Hepatocyte (in vitro differentiated cells): Measurements from ENCODE around the gene STARD10. TPM values are rescaled to one million over a fixed set of nuclear protein-coding genes. Genes with fewer than 3 reads are reported as not detected.

Experiments used
- DNase-seq: peaks from one replicate; pipeline ENCODE4 v3.0.0-alpha.2; 2016; ENCODE audit warnings: low spot score
- H2AFZ ChIP-seq: fragments of 200-600 bp; sonication (generic); 2 replicates; pipeline ENCODE4 v1.6.0; 2016; ENCODE audit warnings: antibody characterized with exemption, mild to moderate bottlenecking
- H3K27ac ChIP-seq: fragments of 200-600 bp; sonication (generic); 2 replicates; pipeline ENCODE4 v1.5.1; 2016; ENCODE audit warnings: mild to moderate bottlenecking
- H3K27me3 ChIP-seq: fragments of 200-600 bp; sonication (generic); 2 replicates; pipeline ENCODE4 v1.6.1; 2016
- H3K36me3 ChIP-seq: fragments of 200-600 bp; sonication (generic); replicated peaks from 2 replicates; pipeline ENCODE4 v1.5.1; 2016; ENCODE audit warnings: low read depth; ENCODE audit not compliant: insufficient read depth
- H3K4me1 ChIP-seq: fragments of 200-600 bp; sonication (generic); 2 replicates; pipeline ENCODE4 v1.5.1; 2016; ENCODE audit warnings: mild to moderate bottlenecking, moderate library complexity; ENCODE audit not compliant: insufficient read depth
- H3K4me2 ChIP-seq: fragments of 200-600 bp; sonication (generic); 2 replicates; pipeline ENCODE4 v1.6.0; 2016
- H3K4me3 ChIP-seq: fragments of 200-600 bp; sonication (generic); 2 replicates; pipeline ENCODE4 v1.5.1; 2016; ENCODE audit warnings: mild to moderate bottlenecking
- H3K79me2 ChIP-seq: fragments of 200-600 bp; sonication (generic); 2 replicates; pipeline ENCODE4 v1.6.0; 2017; ENCODE audit warnings: mild to moderate bottlenecking
- H3K9me2 ChIP-seq: fragments of 200-600 bp; sonication (generic); replicated peaks from 2 replicates; pipeline ENCODE4 v1.6.0; 2017; ENCODE audit warnings: mild to moderate bottlenecking; ENCODE audit not compliant: insufficient read depth
- H3K9me3 ChIP-seq: fragments of 200-600 bp; sonication (generic); 2 replicates; pipeline ENCODE4 v1.5.1; 2016; ENCODE audit warnings: low read depth, mild to moderate bottlenecking
- H4K20me1 ChIP-seq: fragments of 200-600 bp; sonication (generic); 2 replicates; pipeline ENCODE4 v1.6.0; 2016; ENCODE audit warnings: mild to moderate bottlenecking; ENCODE audit not compliant: insufficient read depth, poor library complexity, severe bottlenecking
- CTCF ChIP-seq: fragments of 200-600 bp; sonication (generic); IDR thresholded peaks from 2 replicates; pipeline ENCODE4 v1.5.1; 2016; ENCODE audit warnings: antibody characterized with exemption, mild to moderate bottlenecking; ENCODE audit not compliant: poor library complexity
- EZH2 ChIP-seq: fragments of 200-600 bp; sonication (generic); IDR thresholded peaks from 2 replicates; pipeline ENCODE4 v1.6.1; 2016; ENCODE audit warnings: antibody characterized with exemption, mild to moderate bottlenecking, borderline replicate concordance
- EZH2phosphoT487 ChIP-seq: fragments of 200-600 bp; sonication (generic); IDR thresholded peaks from one replicate; pipeline ENCODE4 v1.6.1; 2018; ENCODE audit warnings: antibody characterized with exemption, mild to moderate bottlenecking, low read depth, moderate library complexity; ENCODE audit not compliant: unreplicated experiment, severe bottlenecking
- WGBS: methylation state at CpG from one replicate; pipeline ENCODE4 v1.1.6; 2016; ENCODE audit warnings: low lambda C conversion rate; ENCODE audit errors: missing lambda C conversion rate; 5-methylcytosine and 5-hydroxymethylcytosine counted together
- polyA plus RNA-seq: library from polyadenylated mRNA; unstranded; fragments of >200 nt; fragmentation: Nextera tagmentation; extraction: Ambion mirVana; gene quantifications from 2 replicates; pipeline ENCODE4 v1.2.1, GENCODE V29; 2016
- total RNA-seq: library from RNA; depleted of rRNA; stranded (reverse); fragments of >200 nt; gene quantifications from 2 replicates; pipeline ENCODE4 v1.2.3, GENCODE V29; 2014

The STARD10 gene
- total and polyA plus RNA-seq, 2 experiments from 2014 or later: 290 to 686 TPM

- DNase-seq: no peak
- no peak overlapping the region for H3K4me2 ChIP-seq
- H3K4me1 ChIP-seq: peaks cover 29% of the 10 kb centered on the region
- WGBS: 98% methylated on average over 2 of the region's 2 CpGs
- no peaks in the 10 kb centered on the region for H3K27me3 ChIP-seq
- no peaks in the 10 kb centered on the region for H3K9me2 ChIP-seq
- no peak overlapping the region for H3K27ac ChIP-seq
- H4K20me1 ChIP-seq: no peaks in the 10 kb centered on the region
- no peak overlapping the region for H2AFZ ChIP-seq
- no peak overlapping the region for H3K4me3 ChIP-seq
- H3K9me3 ChIP-seq: no peaks in the 10 kb centered on the region
- no peak for TF ChIP-seq EZH2
- TF ChIP-seq EZH2phosphoT487: no peak
- TF ChIP-seq CTCF: no peak
- H3K36me3 ChIP-seq: no peaks in the 10 kb centered on the region
- peaks cover 75% of the 10 kb centered on the region for H3K79me2 ChIP-seq
Measured at GRCh38 chr11:72740060-72740424, 53.8 kb downstream of the STARD10 start.

GRCh38 chr11:72739240-72740059, 54.4 kb downstream of the STARD10 start:
- no peak overlapping the region for H2AFZ ChIP-seq
- peaks cover 75% of the 10 kb centered on the region for H3K79me2 ChIP-seq
- WGBS: 85% methylated on average over 10 of the region's 10 CpGs
- H4K20me1 ChIP-seq: no peaks in the 10 kb centered on the region
- peaks cover 25% of the 10 kb centered on the region for H3K4me1 ChIP-seq
- DNase-seq: no peak
- H3K4me2 ChIP-seq: no peak overlapping the region
- no peak overlapping the region for H3K4me3 ChIP-seq
- H3K27ac ChIP-seq: no peak overlapping the region
- H3K27me3 ChIP-seq: no peaks in the 10 kb centered on the region
- H3K36me3 ChIP-seq: no peaks in the 10 kb centered on the region
- no peaks in the 10 kb centered on the region for H3K9me3 ChIP-seq
- TF ChIP-seq EZH2: no peak
- TF ChIP-seq CTCF: no peak
- TF ChIP-seq EZH2phosphoT487: no peak
- H3K9me2 ChIP-seq: no peaks in the 10 kb centered on the region

- no peak overlapping the region for H2AFZ ChIP-seq
- 91% methylated on average over 10 of the region's 11 CpGs for WGBS
- H3K27ac ChIP-seq: no peak overlapping the region
- H3K4me2 ChIP-seq: no peak overlapping the region
- peak; percentile 56 for DNase-seq
- no peaks in the 10 kb centered on the region for H3K27me3 ChIP-seq
- no peak overlapping the region for H3K4me3 ChIP-seq
- H3K9me3 ChIP-seq: no peaks in the 10 kb centered on the region
- peaks cover 18% of the 10 kb centered on the region for H3K4me1 ChIP-seq
- H3K9me2 ChIP-seq: no peaks in the 10 kb centered on the region
- TF ChIP-seq EZH2 (no peak), CTCF (no peak), EZH2phosphoT487 (no peak)
- no peaks in the 10 kb centered on the region for H4K20me1 ChIP-seq
- no peaks in the 10 kb centered on the region for H3K36me3 ChIP-seq
- H3K79me2 ChIP-seq: peaks cover 76% of the 10 kb centered on the region
Measured at GRCh38 chr11:72738199-72739141, 55.4 kb downstream of the STARD10 start.
